HG02623 (cell line): ENCODE results near the gene VAMP5.
"Not testable (repeated sequence)": the region's sequence is repeated elsewhere in the genome, so short reads cannot be mapped to it uniquely, and the experiment has no call there.

Experiments used
- ATAC-seq: cut with Tn5 transposase; IDR thresholded peaks from one replicate; pipeline ENCODE4 v1.9.1; 2021; ENCODE audit warnings: moderate library complexity; ENCODE audit not compliant: unreplicated experiment

VAMP5 gene

GRCh38 chr2:85583667-85584353 is 421 bp upstream of the VAMP5 start:
- peak; percentile 51 for ATAC-seq

GRCh38 chr2:85584857-85585780 is 888 bp downstream of the VAMP5 start:
- peak; percentile 45 for ATAC-seq

- no peak for ATAC-seq
Measured at GRCh38 chr2:85585781-85586105, 1.5 kb downstream of the VAMP5 start.

- ATAC-seq, result no peak
Measured at GRCh38 chr2:85588236-85588635, 4.0 kb downstream of the VAMP5 start.

- ATAC-seq, result no peak
Measured at GRCh38 chr2:85588645-85589044, 4.4 kb downstream of the VAMP5 start.

GRCh38 chr2:85589181-85589580 is 5.0 kb downstream of the VAMP5 start:
- ATAC-seq, result no peak

- no peak for ATAC-seq
Measured at GRCh38 chr2:85589982-85590791, 6.0 kb downstream of the VAMP5 start.

- no peak for ATAC-seq
Measured at GRCh38 chr2:85590950-85591349, 6.7 kb downstream of the VAMP5 start.

GRCh38 chr2:85591563-85591962 is 7.3 kb downstream of the VAMP5 start:
- no peak for ATAC-seq

- ATAC-seq, result not testable (repeated sequence)
Measured at GRCh38 chr2:85592299-85592698, 8.1 kb downstream of the VAMP5 start.

GRCh38 chr2:85593023-85593422 is 8.8 kb downstream of the VAMP5 start:
- no peak for ATAC-seq

GRCh38 chr2:85594715-85595300 is 10.6 kb downstream of the VAMP5 start:
- no peak for ATAC-seq

GRCh38 chr2:85595301-85596025 is 11.2 kb downstream of the VAMP5 start, which contains the start of gene RNF181:
TSS of gene RNF181 (plus strand) at chr2:85595745. CDS start at chr2:85595764, 19 bp downstream.
- ATAC-seq, result peak; percentile 98

- ATAC-seq, result no peak
Measured at GRCh38 chr2:85596026-85596333, 11.7 kb downstream of the VAMP5 start.

GRCh38 chr2:85596486-85597143 is 12.4 kb downstream of the VAMP5 start:
- ATAC-seq, result no peak

GRCh38 chr2:85597241-85597640 is 13.0 kb downstream of the VAMP5 start:
- ATAC-seq, result no peak

GRCh38 chr2:85598594-85599340 is 14.5 kb downstream of the VAMP5 start:
- no peak for ATAC-seq

GRCh38 chr2:85599468-85600234 is 15.4 kb downstream of the VAMP5 start:
- ATAC-seq, result no peak

GRCh38 chr2:85600235-85600575 is 16.0 kb downstream of the VAMP5 start:
- ATAC-seq, result no peak
